GM10248 (cell line): ENCODE measurements around the gene CTLA4.

ENCODE experiments used
- CTCF ChIA-PET: fragments of 300-600 bp; sonication (Branson Sonifier 250); formaldehyde crosslinking; extraction: SDS; loops from one replicate; lab custom pipeline; 2021; ENCODE audit warnings: antibody characterized with exemption; lab: Yijun Ruan, JAX
- POLR2A ChIA-PET: fragments of 350-650 bp; sonication (Branson Sonifier 250); formaldehyde crosslinking; extraction: SDS; loops from one replicate; lab custom pipeline; 2020; ENCODE audit warnings: antibody characterized with exemption; lab: Yijun Ruan, JAX
- DNase-seq: peaks from one replicate; pipeline ENCODE4 v3.0.0; 2012; ENCODE audit errors: extremely low spot score
- CTCF ChIP-seq: IDR thresholded peaks from 2 replicates; pipeline ENCODE4 v1.5.1; 2012; ENCODE audit warnings: mild to moderate bottlenecking, low read depth; ENCODE audit errors: extremely low read depth, missing control alignments, control extremely low read depth

Gene CTLA4

GRCh38 chr2:203908797-203909185 is 41.2 kb downstream of the CTLA4 start:
- ChIA-PET CTCF (interaction anchor here (1.1 to 2.6 kb wide), 5 partner anchors 9 to 424 kb away, joined by 3 to 6 read pairs (median 5); no protein-coding TSS in a partner anchor), POLR2A (no interaction called here)
- DNase-seq: no peak
- TF ChIP-seq CTCF: no peak

GRCh38 chr2:203909261-203909967 is 41.8 kb downstream of the CTLA4 start:
- POLR2A ChIA-PET: no interaction called here
- DNase-seq: no peak
- CTCF ChIA-PET: interaction anchor here (1.0 to 2.6 kb wide), 10 partner anchors 9 to 1336 kb away, joined by 3 to 6 read pairs (median 4); no protein-coding TSS in a partner anchor
- TF ChIP-seq CTCF: peak; percentile 50

- ChIA-PET CTCF (interaction anchor here (1.0 to 2.6 kb wide), 9 partner anchors 9 to 1337 kb away, joined by 3 to 6 read pairs (median 4); no protein-coding TSS in a partner anchor), POLR2A (no interaction called here)
- TF ChIP-seq CTCF: no peak
- DNase-seq: no peak
These were observed 42.4 kb downstream of the CTLA4 start for GRCh38 chr2:203909974-203910373.

- ChIA-PET POLR2A (no interaction called here), CTCF (interaction anchor here (0.9 kb wide), 1 partner anchor 8 kb away, joined by 3 read pairs; no protein-coding TSS in a partner anchor)
- DNase-seq: no peak
- TF ChIP-seq CTCF: no peak
These were observed 46.4 kb downstream of the CTLA4 start for GRCh38 chr2:203913947-203914346.

- no peak for TF ChIP-seq CTCF
- DNase-seq: no peak
- POLR2A ChIA-PET: no interaction called here
- CTCF ChIA-PET: interaction anchor here (0.9 kb wide), 2 partner anchors 9 to 10 kb away, joined by 3 to 4 read pairs; no protein-coding TSS in a partner anchor
These were observed 47.1 kb downstream of the CTLA4 start for GRCh38 chr2:203914546-203915182.

GRCh38 chr2:203915256-203915655 is 47.7 kb downstream of the CTLA4 start:
- POLR2A ChIA-PET: no interaction called here
- no peak for DNase-seq
- CTCF ChIA-PET: interaction anchor here (0.9 kb wide), 1 partner anchor 10 kb away, joined by 4 read pairs; no protein-coding TSS in a partner anchor
- TF ChIP-seq CTCF: no peak
